Iris pigment epithelial cell (primary cell): Measurements from ENCODE around the gene PEF1.

Experiments used
- DNase-seq: peaks from one replicate; pipeline ENCODE4 v3.0.0-alpha.2; 2011; ENCODE audit warnings: low read depth

Gene PEF1

DNA sequence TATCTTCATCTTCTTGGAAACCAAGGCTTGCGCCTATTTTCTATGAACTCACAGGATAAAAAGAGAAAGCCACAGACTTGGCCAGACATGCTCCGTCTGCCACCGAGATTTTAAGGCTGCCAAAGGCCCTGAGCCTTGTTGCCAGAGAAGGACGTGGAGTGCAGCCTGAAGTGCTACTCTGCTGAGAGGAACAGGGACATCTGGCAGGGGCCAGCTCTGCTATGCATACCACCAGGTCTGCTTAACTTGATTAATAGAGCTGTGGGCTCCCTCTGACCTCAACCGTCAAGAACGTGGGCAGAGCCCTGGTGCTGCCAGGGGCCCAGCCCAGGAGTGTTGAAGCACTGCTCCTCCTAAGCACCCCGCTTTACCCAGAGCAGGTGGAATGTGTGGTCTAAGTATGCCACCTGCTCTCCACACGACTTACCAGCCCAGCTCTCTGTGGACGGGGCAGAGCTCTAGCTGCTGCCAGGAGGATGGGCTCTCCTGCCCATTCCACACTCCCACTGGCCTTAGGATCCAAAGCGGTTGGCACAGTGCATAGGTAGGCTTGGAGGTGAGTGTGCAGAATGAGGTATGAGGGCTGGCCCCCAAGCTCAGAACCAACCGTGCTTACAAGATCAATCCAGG is 16.6 kb downstream of the PEF1 start:
- no peak for DNase-seq

DNA sequence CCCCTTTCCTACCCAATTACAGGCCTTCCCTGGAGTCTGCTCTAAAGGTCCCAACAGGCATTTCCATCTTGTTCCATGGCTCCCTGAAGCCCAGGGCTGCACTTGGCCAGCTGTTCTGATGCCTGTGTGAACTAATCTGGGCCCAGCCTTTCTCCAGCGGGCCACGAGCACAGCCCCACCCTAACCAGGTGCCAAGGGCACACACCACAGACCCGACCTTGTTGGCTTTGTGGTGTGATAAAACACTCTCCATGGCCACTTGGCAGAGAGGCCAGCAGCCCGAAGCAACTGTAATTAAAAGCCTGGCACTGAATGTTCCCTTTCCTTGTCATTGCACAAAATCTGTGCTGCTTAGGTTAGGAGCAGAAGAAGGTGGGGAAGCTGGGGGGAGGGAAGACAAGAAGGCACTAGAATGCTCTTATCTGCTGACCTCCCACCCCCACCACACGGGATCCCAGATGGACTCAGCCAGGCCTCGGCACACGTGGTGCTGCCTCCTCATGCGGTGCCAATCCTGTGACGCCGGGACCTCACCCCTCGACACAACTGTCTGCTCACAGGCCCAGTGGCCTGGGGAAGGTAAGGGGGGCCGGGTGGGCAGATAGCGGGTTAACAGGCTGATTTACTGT is 17.3 kb downstream of the PEF1 start:
- no peak for DNase-seq

DNA sequence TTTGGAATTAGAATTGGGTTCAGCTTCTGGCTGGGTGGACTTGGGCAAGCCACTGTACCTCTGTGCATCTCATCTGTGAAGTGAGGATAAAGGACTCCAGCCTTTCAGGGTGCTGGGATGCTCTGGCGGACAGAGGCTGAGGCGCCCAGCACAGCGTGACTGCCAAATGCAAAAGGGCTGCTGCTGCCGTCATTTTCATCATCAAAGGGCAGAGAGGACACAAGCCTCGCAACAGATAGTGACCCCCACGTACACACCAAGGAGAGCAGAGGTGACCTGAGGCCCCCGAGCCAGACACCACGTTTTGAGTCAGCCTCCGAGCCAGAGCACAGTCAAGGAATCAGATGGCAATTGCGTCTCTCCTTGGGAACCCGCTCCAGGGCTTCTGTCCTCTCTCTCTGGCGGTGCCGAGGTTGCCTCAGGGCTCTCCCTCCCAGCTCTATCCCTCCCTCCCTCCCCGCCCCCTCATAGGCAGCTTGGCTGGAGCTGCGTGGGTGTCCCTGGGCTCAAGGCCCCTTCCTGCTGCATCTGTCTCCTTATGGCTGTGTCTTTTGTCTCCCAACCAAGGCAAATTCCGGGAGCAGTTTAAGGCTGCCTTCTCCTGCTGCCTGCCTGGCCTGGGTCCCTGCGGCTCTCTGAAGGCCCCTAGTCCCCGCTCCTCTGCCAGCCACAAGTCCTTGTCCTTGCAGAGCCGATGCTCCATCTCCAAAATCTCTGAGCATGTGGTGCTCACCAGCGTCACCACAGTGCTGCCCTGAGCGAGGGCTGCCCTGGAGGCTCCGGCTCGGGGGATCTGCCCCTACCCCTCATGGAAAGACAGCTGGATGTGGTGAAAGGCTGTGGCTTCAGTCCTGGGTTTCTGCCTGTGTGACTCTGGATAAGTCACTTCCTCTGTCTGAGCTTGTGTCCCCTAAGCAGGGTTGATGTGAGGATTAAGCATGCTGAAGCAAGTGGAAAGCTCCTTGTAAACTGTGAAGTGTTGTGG is 18.2 kb downstream of the PEF1 start:
- DNase-seq = peak; percentile 44

DNA sequence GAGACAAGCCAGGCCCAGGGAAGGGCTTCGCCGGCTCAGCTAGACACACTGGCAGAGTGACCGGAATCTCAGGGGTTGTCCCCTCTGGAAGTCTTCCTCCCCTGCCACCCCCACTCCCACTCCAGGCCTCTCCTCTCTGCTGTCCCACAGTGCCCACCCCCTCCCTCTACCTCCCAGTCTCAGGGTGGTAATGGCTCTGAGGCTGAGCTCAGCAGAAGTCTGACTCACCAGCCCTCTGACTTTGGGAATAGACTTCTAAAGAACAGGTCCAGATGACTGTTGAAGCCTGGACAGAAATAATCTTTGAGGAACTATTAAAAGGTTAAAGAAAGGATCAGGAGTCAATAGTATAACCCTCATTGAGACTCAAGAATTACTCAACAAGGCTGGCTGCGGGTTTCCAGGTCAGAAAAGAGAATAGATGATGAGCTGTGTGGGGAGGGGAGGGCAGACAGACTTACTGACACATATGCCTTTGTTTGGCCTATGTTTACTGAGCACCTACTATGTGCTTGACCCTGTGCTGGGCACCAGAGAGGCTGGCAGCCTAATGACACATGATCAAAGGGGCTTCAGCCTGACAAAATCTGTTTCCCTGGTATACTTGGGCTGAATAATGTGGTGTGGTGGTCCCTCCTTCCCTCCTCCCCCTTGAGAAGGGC is 19.0 kb downstream of the PEF1 start:
- peak; percentile 69 for DNase-seq

DNA sequence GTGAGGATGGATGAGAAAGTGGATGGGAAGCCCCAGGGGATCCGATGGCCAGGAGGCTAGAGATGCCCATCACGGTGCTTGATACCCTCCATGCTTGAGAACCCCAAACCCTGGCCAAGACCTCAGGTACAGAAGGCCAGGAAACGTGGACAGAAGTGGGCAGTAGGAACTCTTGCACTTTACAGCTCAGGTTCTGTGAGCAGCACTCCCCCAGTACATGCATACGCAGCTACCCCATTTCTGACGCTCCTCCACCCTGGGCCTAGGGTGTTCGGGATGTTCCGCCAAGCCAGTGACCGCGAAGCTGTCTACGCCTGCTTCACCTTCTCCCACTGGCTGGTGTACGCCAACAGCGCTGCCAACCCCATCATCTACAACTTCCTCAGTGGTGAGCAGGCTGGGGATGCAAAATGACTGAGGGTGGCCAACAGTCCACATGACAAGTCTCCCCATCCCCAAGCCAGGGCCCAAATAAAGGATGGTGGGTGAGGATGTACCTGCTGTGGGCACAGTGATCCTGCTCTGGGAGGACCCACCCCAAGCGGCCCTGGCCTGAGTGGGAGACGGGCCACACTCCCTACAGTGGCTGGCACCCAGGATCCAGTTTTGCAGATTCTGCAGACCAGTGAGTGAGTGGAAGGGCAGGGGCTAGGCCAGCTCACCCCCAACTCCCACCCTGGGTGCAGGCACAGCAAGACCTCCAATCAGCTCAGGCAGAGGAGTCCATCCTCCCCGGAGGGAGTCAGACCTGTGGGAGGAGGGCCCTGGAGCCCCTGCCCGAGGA is 19.8 kb downstream of the PEF1 start:
- DNase-seq = no peak

DNA sequence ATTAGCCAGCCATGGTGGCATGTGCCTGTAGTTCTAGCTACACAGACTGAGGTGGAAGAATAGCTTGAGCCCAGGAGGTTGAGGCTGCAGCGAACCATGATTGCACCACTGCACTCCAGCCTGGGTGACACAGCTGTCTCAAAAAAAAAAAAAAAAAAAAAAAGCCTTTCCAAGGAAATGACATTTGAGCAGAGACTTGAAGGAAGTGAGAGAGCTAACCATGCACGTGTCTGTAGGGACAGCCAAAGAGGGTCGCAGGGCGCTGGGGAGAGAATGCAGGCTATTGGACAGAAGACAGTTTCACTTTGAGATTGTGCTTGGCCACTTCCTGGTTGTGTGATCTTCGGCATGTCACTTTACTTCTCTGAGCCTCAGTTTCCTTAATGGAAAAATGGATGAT is 20.4 kb downstream of the PEF1 start:
- no peak for DNase-seq

DNA sequence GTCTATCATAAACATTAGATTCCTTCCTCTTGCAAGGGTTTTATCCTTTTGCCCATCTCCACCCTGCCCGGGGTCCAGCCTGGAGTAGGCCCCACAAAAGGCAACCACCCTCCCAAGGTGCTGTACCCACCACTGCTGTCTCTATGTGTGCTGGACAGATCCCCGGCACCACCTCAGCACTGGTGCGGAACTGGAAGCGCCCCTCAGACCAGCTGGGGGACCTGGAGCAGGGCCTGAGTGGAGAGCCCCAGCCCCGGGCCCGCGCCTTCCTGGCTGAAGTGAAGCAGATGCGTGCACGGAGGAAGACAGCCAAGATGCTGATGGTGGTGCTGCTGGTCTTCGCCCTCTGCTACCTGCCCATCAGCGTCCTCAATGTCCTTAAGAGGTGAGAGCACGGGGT is 21.3 kb downstream of the PEF1 start:
- no peak for DNase-seq

DNA sequence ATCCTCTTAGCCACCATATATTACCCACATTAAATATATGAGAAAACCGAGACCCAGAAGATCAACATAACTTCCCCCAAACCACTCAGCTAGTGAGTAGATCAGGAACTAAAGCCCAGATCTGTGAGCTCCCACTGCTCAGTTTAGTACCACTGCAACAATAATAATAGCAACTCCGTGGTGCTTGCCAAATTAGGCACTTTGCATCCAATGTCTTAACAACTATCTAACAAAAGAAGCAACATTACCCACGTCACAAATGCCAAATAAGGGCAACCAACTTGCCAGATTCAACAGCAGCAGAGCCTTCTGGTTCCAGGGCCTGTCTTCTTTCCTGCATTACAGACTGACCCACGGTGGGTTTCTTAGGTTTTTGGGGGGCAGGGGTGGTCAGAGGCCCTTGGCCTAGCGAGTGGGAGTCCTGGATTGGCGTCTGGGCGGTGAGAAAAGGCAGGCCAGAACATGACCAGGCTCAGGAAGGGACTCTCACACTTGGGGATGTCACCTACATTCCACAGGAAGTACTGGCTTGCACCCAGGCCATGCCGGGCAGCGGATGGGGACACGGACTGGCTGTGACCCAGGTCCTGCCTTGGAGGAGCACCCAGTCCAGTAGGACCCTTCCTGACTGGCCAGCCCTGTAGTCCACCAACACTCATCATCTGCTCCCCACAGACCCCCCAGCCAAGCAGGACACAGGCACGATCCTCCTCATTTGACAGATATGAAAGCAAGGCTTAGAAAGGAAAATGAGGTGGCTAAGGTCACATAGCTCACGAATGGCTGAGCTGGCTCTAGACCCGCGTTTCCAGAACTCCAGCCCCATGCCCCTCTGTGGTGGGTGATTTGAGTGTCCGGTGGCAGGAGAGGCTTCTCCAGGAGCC is 22.6 kb downstream of the PEF1 start:
- no peak for DNase-seq

DNA sequence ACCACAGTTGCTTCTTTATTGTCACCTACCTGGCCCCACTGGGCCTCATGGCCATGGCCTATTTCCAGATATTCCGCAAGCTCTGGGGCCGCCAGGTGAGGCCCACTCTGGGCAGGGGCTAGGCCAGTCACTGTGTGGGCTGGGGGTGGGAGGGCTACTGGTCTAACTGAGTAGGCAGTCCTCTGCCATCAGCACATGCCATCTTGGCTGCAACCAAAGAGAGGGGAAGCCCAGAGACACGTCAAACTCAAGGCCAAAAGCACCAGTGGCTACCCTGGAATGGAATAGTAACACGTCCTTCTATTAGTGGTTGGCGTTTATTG is 23.2 kb downstream of the PEF1 start:
- no peak for DNase-seq

DNA sequence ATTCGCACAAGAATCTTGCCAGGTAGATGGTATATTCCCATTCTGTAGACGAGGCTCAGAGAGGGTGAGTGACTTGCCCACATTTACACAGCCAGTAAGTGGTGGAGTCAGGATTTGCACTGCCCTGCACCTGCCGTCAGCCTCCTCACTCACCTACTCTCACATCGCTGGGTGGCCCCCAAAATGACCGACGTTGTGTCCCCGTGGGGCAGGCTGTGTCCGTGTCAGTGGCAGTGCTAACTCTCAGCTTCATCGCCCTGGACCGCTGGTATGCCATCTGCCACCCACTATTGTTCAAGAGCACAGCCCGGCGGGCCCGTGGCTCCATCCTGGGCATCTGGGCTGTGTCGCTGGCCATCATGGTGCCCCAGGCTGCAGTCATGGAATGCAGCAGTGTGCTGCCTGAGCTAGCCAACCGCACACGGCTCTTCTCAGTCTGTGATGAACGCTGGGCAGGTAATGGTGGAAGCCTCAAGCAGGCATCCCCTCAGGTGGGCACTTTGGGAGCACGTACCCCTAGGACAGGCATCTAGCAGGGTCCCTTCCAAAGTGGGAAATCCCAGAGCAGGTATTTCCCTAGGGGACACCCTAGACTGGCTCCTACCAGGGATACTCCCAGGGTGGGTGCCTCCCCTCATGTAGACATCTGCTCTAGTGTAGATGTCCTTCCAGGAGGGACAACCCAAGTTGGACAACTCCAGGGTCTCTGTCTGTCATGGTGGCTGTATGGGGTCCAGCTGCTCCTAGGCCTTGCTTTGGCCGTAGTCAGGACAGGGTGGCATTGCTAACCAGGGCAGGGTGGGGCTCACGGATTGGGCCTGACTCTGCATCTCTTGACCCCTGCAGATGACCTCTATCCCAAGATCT is 23.8 kb downstream of the PEF1 start:
- no peak for DNase-seq

DNA sequence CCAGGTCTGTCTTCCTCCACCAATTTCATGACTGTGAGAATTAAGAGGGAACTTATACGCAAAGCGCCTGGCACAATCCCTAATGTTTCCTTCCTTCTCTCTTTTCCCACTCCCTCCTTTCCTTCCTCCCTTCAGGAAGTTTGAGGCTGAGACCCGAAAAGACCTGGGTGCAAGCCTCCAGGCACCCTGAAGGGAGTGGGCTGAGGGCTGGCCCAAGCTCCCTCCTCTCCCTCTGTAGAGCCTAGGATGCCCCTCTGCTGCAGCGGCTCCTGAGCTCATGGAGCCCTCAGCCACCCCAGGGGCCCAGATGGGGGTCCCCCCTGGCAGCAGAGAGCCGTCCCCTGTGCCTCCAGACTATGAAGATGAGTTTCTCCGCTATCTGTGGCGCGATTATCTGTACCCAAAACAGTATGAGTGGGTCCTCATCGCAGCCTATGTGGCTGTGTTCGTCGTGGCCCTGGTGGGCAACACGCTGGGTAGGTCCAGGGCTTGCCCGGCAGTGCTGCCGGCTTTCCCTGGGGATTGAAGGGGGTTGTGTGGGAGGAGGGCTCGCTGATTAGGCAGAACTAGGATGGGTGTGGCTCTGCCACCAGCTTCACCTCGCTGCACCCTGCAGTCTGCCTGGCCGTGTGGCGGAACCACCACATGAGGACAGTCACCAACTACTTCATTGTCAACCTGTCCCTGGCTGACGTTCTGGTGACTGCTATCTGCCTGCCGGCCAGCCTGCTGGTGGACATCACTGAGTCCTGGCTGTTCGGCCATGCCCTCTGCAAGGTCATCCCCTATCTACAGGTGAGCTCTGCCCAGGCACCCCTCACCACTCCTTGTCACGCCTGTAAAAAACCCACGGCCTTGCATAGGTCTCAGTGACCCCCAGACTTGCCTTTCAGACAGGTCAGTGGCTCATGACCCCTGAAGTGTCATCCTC is 25.5 kb downstream of the PEF1 start:
- DNase-seq = no peak

DNA sequence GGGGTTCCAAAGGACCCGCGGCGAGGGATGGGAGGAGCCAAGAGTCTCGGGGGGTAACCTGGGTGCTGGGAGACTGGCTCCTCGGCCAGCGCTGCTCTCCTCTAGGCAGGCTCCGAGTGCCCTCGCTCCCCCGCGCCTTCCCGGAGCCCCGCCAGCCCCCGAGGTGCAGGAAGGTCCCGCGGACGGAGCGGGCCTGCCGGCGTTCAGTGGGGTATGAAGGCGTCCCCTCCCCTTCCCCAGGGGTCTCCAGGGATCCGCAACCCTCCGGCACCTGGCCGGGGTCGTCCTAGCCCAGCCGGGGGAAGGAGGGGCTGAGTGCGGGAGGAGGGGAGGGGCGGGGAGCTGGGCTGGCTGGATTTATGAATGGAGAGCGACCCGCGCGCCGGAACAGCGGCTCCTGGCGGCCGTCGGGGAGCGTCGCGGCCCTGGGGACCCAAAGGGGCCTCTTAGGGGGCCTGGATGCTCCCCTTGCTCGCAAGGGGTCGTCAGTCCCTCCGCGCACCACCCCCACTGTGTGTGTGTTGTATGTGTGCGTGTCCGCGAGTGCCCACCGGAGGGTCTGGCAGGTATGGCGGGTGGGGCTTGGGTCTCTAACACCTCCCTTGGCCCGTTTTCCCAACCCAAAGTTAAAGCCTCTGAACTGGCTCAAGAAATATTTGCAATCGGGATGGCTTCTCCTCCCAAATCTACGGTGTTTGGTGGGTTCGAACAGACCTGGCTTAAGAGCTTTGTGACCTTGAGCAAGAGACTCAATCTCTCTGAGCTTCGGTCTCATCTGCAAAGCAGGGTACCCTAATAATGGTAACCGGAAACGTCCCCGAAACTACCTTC is 26.5 kb downstream of the PEF1 start:
- peak; percentile 37 for DNase-seq

DNA sequence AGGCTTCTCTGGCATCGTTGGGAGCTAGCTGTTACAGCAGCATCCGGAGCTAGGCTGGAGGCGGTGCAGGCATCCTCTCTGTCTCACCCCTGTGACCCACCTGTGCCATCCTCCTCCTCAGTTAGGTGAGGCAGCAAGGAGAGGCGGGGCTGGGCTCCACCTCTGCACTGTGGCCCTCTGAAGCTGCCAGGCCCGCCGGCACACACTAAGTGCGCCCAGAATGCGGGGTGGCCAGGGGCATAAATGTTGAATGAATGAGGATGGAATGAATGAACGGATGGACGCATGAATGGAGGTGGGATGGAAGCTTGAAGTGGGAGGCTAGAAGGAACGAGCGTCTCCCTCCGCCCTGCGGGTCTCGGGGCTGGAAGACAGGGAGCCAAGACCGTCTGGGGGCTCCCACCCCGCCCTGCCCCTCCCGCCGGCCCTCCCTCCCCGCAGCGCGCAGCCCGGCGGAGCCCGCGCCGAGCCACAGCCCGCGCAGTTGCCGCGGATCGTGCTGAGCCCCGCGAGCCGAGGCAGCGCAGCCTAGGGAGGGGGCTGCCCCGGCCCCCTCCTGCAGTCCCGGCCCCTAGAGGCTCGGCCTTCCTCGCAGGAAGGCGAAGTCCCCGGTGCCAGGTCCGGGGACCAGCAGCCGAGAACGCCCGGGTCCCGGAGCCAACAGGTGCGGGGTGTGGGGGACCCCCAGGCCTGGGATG is 27.3 kb downstream of the PEF1 start, which contains the start of gene HCRTR1:
TSS of gene HCRTR1 (plus strand) at position 472 of the 698 bp plus-strand sequence. CDS start 1,504 bp downstream, outside the sequence.
- DNase-seq = no peak

DNA sequence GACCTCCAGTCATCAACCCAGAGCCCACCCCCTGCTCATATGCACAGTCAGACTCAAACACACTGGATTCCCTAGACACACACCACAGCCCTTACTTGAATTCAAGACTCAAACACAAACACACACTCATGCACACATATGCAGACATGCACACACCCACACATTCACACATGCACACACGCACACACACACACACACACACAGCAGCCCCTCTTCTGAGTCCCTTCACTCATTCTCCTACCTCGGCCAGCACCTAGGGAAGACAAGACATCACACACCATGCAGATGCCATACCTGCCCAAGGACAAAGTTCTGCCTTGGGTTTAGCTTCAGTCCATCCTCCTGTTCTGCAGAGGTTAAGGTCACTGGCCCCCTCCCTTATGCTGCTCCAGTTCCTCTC is 28.7 kb downstream of the PEF1 start:
- DNase-seq = no peak

DNA sequence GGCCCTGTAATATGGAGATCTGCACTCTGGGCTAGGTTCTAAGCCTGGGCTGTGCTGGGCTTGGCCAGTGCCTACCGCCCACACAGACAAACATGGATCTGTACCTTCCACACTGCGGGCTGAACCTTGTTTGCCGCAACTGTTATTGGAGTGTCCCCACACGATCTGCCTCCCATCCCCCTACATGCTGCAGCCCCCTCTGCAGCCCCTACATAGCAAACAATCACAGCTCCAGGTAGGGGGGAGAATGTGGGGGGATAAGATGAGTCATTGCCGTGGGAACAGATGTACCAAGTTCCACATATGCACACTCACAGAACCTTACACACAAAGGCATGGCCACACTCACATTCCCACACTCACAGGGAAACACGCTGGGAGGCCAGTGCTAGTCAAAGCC is 29.3 kb downstream of the PEF1 start:
- no peak for DNase-seq

DNA sequence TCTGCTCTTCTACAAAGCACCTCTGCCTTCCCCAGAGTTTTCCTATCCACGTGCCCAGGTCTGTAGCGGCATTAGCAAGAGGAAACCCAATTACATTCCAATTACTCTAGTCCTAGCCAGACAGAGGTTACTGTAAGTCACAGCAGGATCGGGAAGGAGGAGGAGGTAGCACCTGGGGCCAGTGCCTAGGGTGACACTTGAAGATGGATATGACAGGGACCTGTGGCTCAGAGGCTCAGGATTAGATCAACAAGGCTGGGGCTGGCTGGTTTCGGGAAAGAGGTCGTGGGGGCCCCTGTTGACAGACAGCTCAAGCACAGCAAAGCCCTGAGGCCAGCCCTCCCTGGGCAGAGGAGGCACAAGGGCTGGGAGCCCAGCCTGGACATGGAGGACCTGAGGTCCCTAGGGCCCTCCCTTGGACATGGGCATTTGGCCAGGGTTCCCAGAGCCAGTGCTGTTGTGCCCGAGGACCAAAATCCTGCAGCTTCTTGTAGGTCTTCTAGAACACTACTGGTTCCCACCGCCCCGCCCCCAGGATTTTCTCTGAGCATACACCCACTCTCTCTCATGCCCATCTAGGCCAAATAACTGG is 30.2 kb downstream of the PEF1 start:
- no peak for DNase-seq
